Esophagus muscularis mucosa (tissue), 4 donors: ENCODE results near the gene GNB5. TPM values are rescaled to one million over a fixed set of nuclear protein-coding genes. Genes with fewer than 3 reads are reported as not detected.

Experiments used
- DNase-seq: peaks from one replicate; pipeline ENCODE4 v3.0.0-alpha.2; 2017; ENCODE audit errors: extremely low spot score
- H3K27ac ChIP-seq, 4 donors: fragments of 200-600 bp; sonication (generic); replicated peaks in 1 of 4; 1 replicate in 3 of 4; 2 replicates in 1 of 4; pipeline ENCODE4 v1.5.1; 2016 to 2019; ENCODE audit warnings: mild to moderate bottlenecking in 1 of 4
- H3K27me3 ChIP-seq, 4 donors: fragments of 200-600 bp; sonication (generic); one replicate each; pipeline versions ENCODE4 v1.5.1 to v1.6.0; 2016 to 2019
- H3K36me3 ChIP-seq, 4 donors: fragments of 200-600 bp; sonication (generic); one replicate each; pipeline ENCODE4 v1.5.1; 2016 to 2019
- H3K4me1 ChIP-seq, 4 donors: fragments of 200-600 bp; sonication (generic); one replicate each; pipeline ENCODE4 v1.5.1; 2016 to 2019
- H3K4me3 ChIP-seq, 4 donors: fragments of 200-600 bp; sonication (generic); 1 replicate in 2 of 4; 2 replicates in 2 of 4; pipeline ENCODE4 v1.5.1; 2016 to 2019; ENCODE audit warnings: mild to moderate bottlenecking in 4 of 4, moderate library complexity in 1 of 4
- H3K9me3 ChIP-seq, 4 donors: fragments of 200-600 bp; sonication (generic); 1 replicate in 3 of 4; 2 replicates in 1 of 4; pipeline ENCODE4 v1.5.1; 2016 to 2019
- EP300 ChIP-seq: sonication (generic); formaldehyde crosslinking; IDR thresholded peaks from one replicate; pipeline ENCODE4 v1.6.1; 2017; ENCODE audit warnings: antibody characterized with exemption
- POLR2A ChIP-seq: fragments of 450-650 bp; IDR thresholded peaks from one replicate; pipeline ENCODE4 v1.6.1; 2017; ENCODE audit warnings: antibody characterized with exemption, moderate library complexity, mild to moderate bottlenecking, low read depth
- POLR2AphosphoS5 ChIP-seq, 2 donors: sonication (generic); formaldehyde crosslinking; IDR thresholded peaks; one replicate each; pipeline ENCODE4 v1.6.1; 2017; ENCODE audit warnings: antibody characterized with exemption in 2 of 2
- WGBS: methylation state at CpG from one replicate; pipeline ENCODE4 v1.1.5; 2018; 5-methylcytosine and 5-hydroxymethylcytosine counted together
- intact Hi-C: fragments of 100-400 bp; cut with DNase I; formaldehyde crosslinking; loops from one replicate; pipeline ENCODE4 v1.15.1; 2023
- total RNA-seq, 4 donors: library from RNA; depleted of rRNA; stranded (reverse); fragments of >200 nt; gene quantifications; one replicate each; pipeline versions ENCODE4 v1.1.0 to v1.2.1, GENCODE V29; 2016
- TF ChIP-seq, protein P1 (sequence below), 3 experiments: fragments of 200-600 bp in 2 of 3; fragments of 450-650 bp in 1 of 3; sonication (generic) in 2 of 3; IDR thresholded peaks; one replicate each; pipeline ENCODE4 v1.5.1; 2017 to 2019; ENCODE audit warnings: antibody characterized with exemption in 3 of 3, mild to moderate bottlenecking in 2 of 3, moderate library complexity in 1 of 3

Gene GNB5
- total RNA-seq, 4 donors from 2014 or later = 26.7 to 50.1 (median 36.2) TPM

DNA sequence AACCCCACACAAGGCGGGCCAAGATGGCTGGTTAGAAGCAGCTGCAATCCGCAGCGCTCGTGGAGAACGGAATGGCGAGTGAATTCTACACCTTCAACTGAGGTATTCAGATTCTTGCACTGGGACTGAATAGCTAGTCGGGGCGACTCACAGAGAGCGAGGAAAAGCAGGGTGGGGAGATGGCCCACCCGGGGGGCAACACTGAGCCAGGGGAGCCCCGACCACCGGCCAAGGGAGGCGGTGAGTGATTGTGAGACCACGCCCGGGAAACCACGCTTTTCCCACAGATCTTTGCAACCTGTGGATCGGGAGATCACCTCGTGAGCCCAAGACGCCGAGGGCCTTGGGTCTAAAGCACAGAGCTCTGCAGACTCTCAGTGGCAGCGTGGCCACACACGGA lies 28.3 kb downstream of the GNB5 start:
- no peak overlapping the region for H3K27ac ChIP-seq
- no peaks in the 10 kb centered on the region for H3K4me1 ChIP-seq
- DNase-seq = no peak
- intact Hi-C loops = no loop called here
- TF ChIP-seq EP300 = no peak
- TF ChIP-seq, protein P1, sequence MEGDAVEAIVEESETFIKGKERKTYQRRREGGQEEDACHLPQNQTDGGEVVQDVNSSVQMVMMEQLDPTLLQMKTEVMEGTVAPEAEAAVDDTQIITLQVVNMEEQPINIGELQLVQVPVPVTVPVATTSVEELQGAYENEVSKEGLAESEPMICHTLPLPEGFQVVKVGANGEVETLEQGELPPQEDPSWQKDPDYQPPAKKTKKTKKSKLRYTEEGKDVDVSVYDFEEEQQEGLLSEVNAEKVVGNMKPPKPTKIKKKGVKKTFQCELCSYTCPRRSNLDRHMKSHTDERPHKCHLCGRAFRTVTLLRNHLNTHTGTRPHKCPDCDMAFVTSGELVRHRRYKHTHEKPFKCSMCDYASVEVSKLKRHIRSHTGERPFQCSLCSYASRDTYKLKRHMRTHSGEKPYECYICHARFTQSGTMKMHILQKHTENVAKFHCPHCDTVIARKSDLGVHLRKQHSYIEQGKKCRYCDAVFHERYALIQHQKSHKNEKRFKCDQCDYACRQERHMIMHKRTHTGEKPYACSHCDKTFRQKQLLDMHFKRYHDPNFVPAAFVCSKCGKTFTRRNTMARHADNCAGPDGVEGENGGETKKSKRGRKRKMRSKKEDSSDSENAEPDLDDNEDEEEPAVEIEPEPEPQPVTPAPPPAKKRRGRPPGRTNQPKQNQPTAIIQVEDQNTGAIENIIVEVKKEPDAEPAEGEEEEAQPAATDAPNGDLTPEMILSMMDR (IDR thresholded peaks at IDR 0.05) = no peak
- no peak for TF ChIP-seq POLR2A
- no peak for TF ChIP-seq POLR2AphosphoS5 (IDR thresholded peaks at IDR 0.05)
- H3K36me3 ChIP-seq = peaks cover 0 to 32% (median 6%) of the 10 kb centered on the region in 4 donors
- no peaks in the 10 kb centered on the region for H3K9me3 ChIP-seq
- no peak overlapping the region for H3K4me3 ChIP-seq
- H3K27me3 ChIP-seq = no peaks in the 10 kb centered on the region
- WGBS = 92% methylated on average over 19 of the region's 22 CpGs

DNA sequence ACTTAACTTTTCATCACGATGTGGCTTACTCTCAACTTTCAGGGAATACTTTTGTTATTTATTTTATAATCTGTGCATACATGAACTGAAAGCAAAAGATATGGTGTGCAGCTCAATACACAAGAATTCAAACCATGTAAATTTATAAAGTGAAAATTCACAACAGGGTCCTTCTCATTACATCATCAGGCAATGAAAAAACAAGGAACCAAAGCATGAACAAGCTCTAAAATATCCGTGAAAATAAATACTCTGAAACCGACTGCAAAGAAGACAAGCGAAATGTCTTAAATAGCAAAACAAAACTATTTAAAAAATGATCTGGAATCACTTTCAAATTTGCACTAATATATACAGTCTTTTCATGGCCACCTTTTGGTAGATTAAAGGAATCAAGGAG lies 28.9 kb downstream of the GNB5 start:
- Histone ChIP-seq H3K9me3 (no peaks in the 10 kb centered on the region), H3K4me1 (no peaks in the 10 kb centered on the region), H3K36me3 (peaks cover 0 to 32% (median 6%) of the 10 kb centered on the region in 4 donors), H3K4me3 (no peak overlapping the region), H3K27me3 (no peaks in the 10 kb centered on the region), H3K27ac (no peak overlapping the region)
- 77% methylated on average over 4 of the region's 4 CpGs for WGBS
- no peak for DNase-seq
- intact Hi-C loops = no loop called here
- TF ChIP-seq, protein P1 (IDR thresholded peaks at IDR 0.05) = no peak
- TF ChIP-seq POLR2A (no peak), POLR2AphosphoS5 (IDR thresholded peaks at IDR 0.05) (no peak), EP300 (no peak)

DNA sequence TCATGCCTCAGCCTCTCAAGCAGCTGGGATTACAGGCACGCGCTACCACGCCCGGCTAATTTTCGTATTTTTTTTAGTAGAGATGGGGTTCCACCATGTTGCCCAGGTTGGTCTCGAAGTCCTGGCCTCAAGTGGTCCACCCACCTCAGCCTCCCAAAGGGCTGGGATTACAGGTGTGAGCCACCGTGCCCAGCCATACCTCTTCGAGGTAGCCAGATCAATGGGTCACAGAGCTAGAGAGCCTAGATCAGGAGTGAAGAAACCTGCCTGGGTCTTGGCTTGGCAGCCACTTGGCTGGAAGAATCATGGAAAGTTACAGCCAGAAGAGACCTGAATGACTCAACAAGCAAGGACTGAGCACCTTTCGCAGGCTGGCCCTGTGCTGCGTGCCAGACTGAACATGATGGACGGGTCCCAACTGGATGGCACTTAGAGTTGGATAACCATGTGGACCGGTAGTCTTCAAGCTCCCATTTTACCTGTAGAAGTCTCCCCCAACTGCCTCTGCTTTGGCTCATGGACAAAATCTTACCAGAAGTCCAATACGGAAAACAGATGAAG lies 29.7 kb downstream of the GNB5 start:
- WGBS = 97% methylated on average over 13 of the region's 13 CpGs
- no peaks in the 10 kb centered on the region for H3K4me1 ChIP-seq
- no peak for DNase-seq
- intact Hi-C loops = no loop called here
- H3K36me3 ChIP-seq = peaks cover 0 to 32% (median 6%) of the 10 kb centered on the region in 4 donors
- TF ChIP-seq POLR2A = no peak
- TF ChIP-seq, protein P1 (IDR thresholded peaks at IDR 0.05) = no peak
- no peak for TF ChIP-seq EP300
- no peaks in the 10 kb centered on the region for H3K27me3 ChIP-seq
- no peak overlapping the region for H3K4me3 ChIP-seq
- no peak overlapping the region for H3K27ac ChIP-seq
- no peaks in the 10 kb centered on the region for H3K9me3 ChIP-seq

DNA sequence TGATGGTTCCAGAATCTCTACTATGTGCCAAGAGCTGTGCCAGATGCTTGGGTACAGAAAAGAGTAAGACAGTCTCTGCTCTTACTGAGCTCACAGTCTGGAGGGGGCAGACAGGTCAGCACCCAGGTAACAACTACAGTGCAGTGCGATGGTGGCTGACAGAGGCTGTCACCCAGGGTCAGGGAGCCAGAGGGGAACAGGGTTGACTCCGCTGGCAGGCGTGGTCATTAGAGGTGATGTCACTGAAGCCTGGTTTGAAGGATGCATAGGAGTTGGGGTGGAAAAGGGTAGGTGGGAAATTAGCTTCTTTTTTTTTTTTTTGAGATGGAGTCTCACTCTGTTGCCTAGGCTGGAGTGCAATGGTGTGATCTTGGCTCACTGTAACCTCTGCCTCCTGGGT lies 31.5 kb downstream of the GNB5 start:
- TF ChIP-seq POLR2A (no peak), POLR2AphosphoS5 (IDR thresholded peaks at IDR 0.05) (no peak), EP300 (no peak)
- TF ChIP-seq, protein P1 (IDR thresholded peaks at IDR 0.05) = no peak
- Histone ChIP-seq H3K27ac (no peak overlapping the region), H3K4me1 (no peaks in the 10 kb centered on the region), H3K4me3 (no peak overlapping the region), H3K36me3 (peaks cover 0 to 32% (median 6%) of the 10 kb centered on the region in 4 donors), H3K9me3 (no peaks in the 10 kb centered on the region), H3K27me3 (no peaks in the 10 kb centered on the region)
- 93% methylated on average over 3 of the region's 3 CpGs for WGBS
- DNase-seq = no peak
- intact Hi-C loops = no loop called here
